H1 (cell line): ENCODE results near the gene UBAP2. TPM values are rescaled to one million over a fixed set of nuclear protein-coding genes. Genes with fewer than 3 reads are reported as not detected.

Source experiments
- CTCF ChIA-PET: fragments of 300-600 bp; sonication (Branson Sonifier 250); formaldehyde crosslinking; loops from one replicate; lab custom pipeline; 2021; ENCODE audit not compliant: partially characterized antibody; lab: Charles Lee
- POLR2A ChIA-PET: fragments of 300-600 bp; sonication (Branson Sonifier 250); formaldehyde crosslinking; loops from one replicate; lab custom pipeline; 2021; ENCODE audit warnings: inconsistent platforms; ENCODE audit not compliant: partially characterized antibody; lab: Charles Lee
- DNase-seq, 2 experiments: peaks; one replicate each; pipeline versions ENCODE4 v3.0.0 to v3.0.0-alpha.2; 2010 to 2022; ENCODE audit warnings: low spot score in 2 of 2, low read depth in 1 of 2, mixed read lengths in 1 of 2
- FAIRE-seq: peaks from 2 replicates; lab custom pipeline; 2011; peaks lifted over from hg19 to GRCh38; lab: Jason Lieb, UNC
- H2AFZ ChIP-seq: 2 replicates; pipeline ENCODE4 v1.8.1; 2012; ENCODE audit warnings: low read length, inconsistent platforms
- H2AK5ac ChIP-seq: 2 replicates; pipeline ENCODE4 v1.6.1; 2013; ENCODE audit warnings: low read depth, low read length
- H2BK120ac ChIP-seq: replicated peaks from 2 replicates; pipeline ENCODE3; 2013; ENCODE audit warnings: low read depth, low read length, inconsistent platforms
- H2BK12ac ChIP-seq: 2 replicates; pipeline ENCODE4 v1.6.1; 2013; ENCODE audit warnings: low read depth, low read length
- H2BK15ac ChIP-seq: 2 replicates; pipeline ENCODE4 v1.6.1; 2013; ENCODE audit warnings: low read length
- H2BK20ac ChIP-seq: 2 replicates; pipeline ENCODE4 v1.6.1; 2013; ENCODE audit warnings: low read length
- H2BK5ac ChIP-seq: 2 replicates; pipeline ENCODE4 v1.6.1; 2013; ENCODE audit warnings: low read depth, low read length
- H3K14ac ChIP-seq: 2 replicates; pipeline ENCODE4 v1.6.1; 2013; ENCODE audit warnings: inconsistent platforms; ENCODE audit not compliant: insufficient read length
- H3K18ac ChIP-seq: 2 replicates; pipeline ENCODE4 v1.6.1; 2013; ENCODE audit warnings: low read length; ENCODE audit errors: extremely low read depth
- H3K23ac ChIP-seq: 2 replicates; pipeline ENCODE4 v1.6.1; 2013; ENCODE audit warnings: inconsistent platforms; ENCODE audit not compliant: insufficient read length
- H3K23me2 ChIP-seq: 2 replicates; pipeline ENCODE4 v1.6.1; 2013; ENCODE audit warnings: low read depth, low read length
- H3K27ac ChIP-seq: 2 replicates; pipeline ENCODE4 v1.6.1; 2011; ENCODE audit warnings: low read depth, low read length, inconsistent platforms
- H3K27me3 ChIP-seq, 4 experiments: replicated peaks in 1 of 4; 1 replicate in 1 of 4; 2 replicates in 3 of 4; pipeline versions ENCODE4 v1.6.1 to v1.8.1; 2011 to 2013; ENCODE audit warnings: low read length in 3 of 4, mild to moderate bottlenecking in 3 of 4, inconsistent platforms in 2 of 4, mixed read lengths in 2 of 4, moderate library complexity in 1 of 4; ENCODE audit not compliant: control insufficient read depth in 3 of 4, insufficient read depth in 3 of 4; ENCODE audit errors: extremely low read depth in 1 of 4
- H3K36me3 ChIP-seq, 4 experiments: 2 replicates each; pipeline versions ENCODE4 v1.6.1 to v1.8.1; 2011 to 2013; ENCODE audit warnings: mild to moderate bottlenecking in 4 of 4, low read length in 3 of 4, moderate library complexity in 2 of 4, control low read depth in 1 of 4, inconsistent platforms in 1 of 4; ENCODE audit not compliant: insufficient read depth in 4 of 4, control insufficient read depth in 2 of 4
- H3K4ac ChIP-seq: replicated peaks from 2 replicates; pipeline ENCODE3; 2013; ENCODE audit warnings: low read length, low read depth, mixed read lengths, inconsistent platforms; ENCODE audit not compliant: insufficient read length
- H3K4me1 ChIP-seq, 4 experiments: replicated peaks in 1 of 4; 1 replicate in 1 of 4; 2 replicates in 3 of 4; pipeline versions ENCODE4 v1.6.1 to v1.8.1; 2011 to 2013; ENCODE audit warnings: low read length in 3 of 4, inconsistent platforms in 2 of 4, mixed read lengths in 1 of 4; ENCODE audit not compliant: insufficient read depth in 4 of 4, control insufficient read depth in 3 of 4
- H3K4me2 ChIP-seq, 2 experiments: 2 replicates each; pipeline versions ENCODE4 v1.6.1 to v1.8.1; 2011 to 2013; ENCODE audit warnings: low read depth in 2 of 2, low read length in 2 of 2, control low read depth in 1 of 2, inconsistent platforms in 1 of 2, mild to moderate bottlenecking in 1 of 2; ENCODE audit not compliant: insufficient read depth in 1 of 2
- H3K4me3 ChIP-seq, 4 experiments: fragments of 200-600, 300-600 bp in 1 of 4; sonication (generic), shearing (Covaris generic), sonication (Bioruptor Twin) in 1 of 4; 2 replicates each; pipeline versions ENCODE4 v1.5.1 to v1.8.1; 2011 to 2016; ENCODE audit warnings: low read length in 4 of 4, low read depth in 3 of 4, control low read depth in 2 of 4, inconsistent platforms in 2 of 4, mild to moderate bottlenecking in 2 of 4, mixed read lengths in 1 of 4, moderate library complexity in 1 of 4; ENCODE audit not compliant: insufficient read depth in 2 of 4; ENCODE audit errors: extremely low read depth in 1 of 4
- H3K56ac ChIP-seq: replicated peaks from 2 replicates; pipeline ENCODE3; 2013; ENCODE audit warnings: low read depth, mild to moderate bottlenecking, mixed read lengths, low read length, inconsistent platforms; ENCODE audit not compliant: insufficient read length
- H3K79me1 ChIP-seq: 2 replicates; pipeline ENCODE4 v1.6.1; 2013; ENCODE audit warnings: low read depth, low read length, control low read depth
- H3K79me2 ChIP-seq, 2 experiments: 2 replicates each; pipeline versions ENCODE4 v1.6.1 to v1.8.1; 2012 to 2013; ENCODE audit warnings: low read length in 2 of 2, mild to moderate bottlenecking in 2 of 2, inconsistent platforms in 1 of 2; ENCODE audit not compliant: insufficient read depth in 2 of 2, control insufficient read depth in 1 of 2
- H3K9ac ChIP-seq, 4 experiments: replicated peaks in 1 of 4; 1 replicate in 1 of 4; 2 replicates in 3 of 4; pipeline versions ENCODE4 v1.6.1 to v1.8.1; 2011 to 2013; ENCODE audit warnings: low read depth in 3 of 4, low read length in 3 of 4, control low read depth in 2 of 4, mild to moderate bottlenecking in 2 of 4, moderate library complexity in 2 of 4, inconsistent platforms in 1 of 4; ENCODE audit errors: extremely low read depth in 1 of 4
- H3K9me3 ChIP-seq, 2 experiments: 2 replicates each; pipeline versions ENCODE4 v1.6.1 to v1.8.1; 2012 to 2013; ENCODE audit warnings: mild to moderate bottlenecking in 2 of 2, moderate library complexity in 2 of 2, control low read depth in 1 of 2, inconsistent platforms in 1 of 2, low read depth in 1 of 2, low read length in 1 of 2, mixed read lengths in 1 of 2; ENCODE audit not compliant: insufficient read depth in 2 of 2
- H4K20me1 ChIP-seq, 2 experiments: replicated peaks in 1 of 2; 2 replicates each; pipeline versions ENCODE3 to v1.8.1; 2011 to 2013; ENCODE audit warnings: inconsistent platforms in 2 of 2, low read length in 2 of 2, mild to moderate bottlenecking in 1 of 2; ENCODE audit not compliant: insufficient read depth in 2 of 2, control insufficient read depth in 1 of 2
- H4K5ac ChIP-seq: 2 replicates; pipeline ENCODE4 v1.6.1; 2013; ENCODE audit warnings: low read length, low read depth, mixed read lengths, inconsistent platforms; ENCODE audit not compliant: insufficient read length
- H4K8ac ChIP-seq: 2 replicates; pipeline ENCODE4 v1.8.0; 2013; ENCODE audit warnings: mild to moderate bottlenecking, moderate library complexity, low read length, inconsistent platforms; ENCODE audit not compliant: insufficient read depth; ENCODE audit errors: extremely low read depth
- H4K91ac ChIP-seq: replicated peaks from 2 replicates; pipeline ENCODE3; 2013; ENCODE audit warnings: low read length, mixed read lengths, inconsistent platforms; ENCODE audit not compliant: insufficient read length
- CBX8 ChIP-seq: fragments of 300-800, 300-1000 bp; sonication (generic); IDR thresholded peaks from 2 replicates; pipeline ENCODE4 v1.7.1; 2016; ENCODE audit warnings: low read depth, low read length, borderline replicate concordance
- HDAC6 ChIP-seq: IDR thresholded peaks from one replicate; pipeline ENCODE4 v1.7.1; 2012; ENCODE audit warnings: low read depth, mild to moderate bottlenecking, inconsistent platforms, low read length, moderate library complexity
- JUN ChIP-seq: IDR thresholded peaks from 2 replicates; pipeline ENCODE4 v1.6.1; 2011; ENCODE audit warnings: low read depth, mild to moderate bottlenecking, improper control_type of control experiment, low read length
- KDM5A ChIP-seq: fragments of 200-600 bp; IDR thresholded peaks from 2 replicates; pipeline ENCODE4 v1.7.1; 2012; ENCODE audit warnings: mild to moderate bottlenecking, low read length, inconsistent platforms, mixed read lengths
- NANOG ChIP-seq: IDR thresholded peaks from 2 replicates; pipeline ENCODE4 v1.6.1; 2011; ENCODE audit warnings: low read length, low read depth, mild to moderate bottlenecking, inconsistent platforms; ENCODE audit not compliant: insufficient read depth, poor library complexity, severe bottlenecking
- PHF8 ChIP-seq: fragments of 200-600 bp; sonication (generic); conservative IDR thresholded peaks from 2 replicates; pipeline ENCODE4 v1.7.1; 2012; ENCODE audit warnings: low read depth, mild to moderate bottlenecking, inconsistent platforms, low read length, moderate library complexity
- RNF2 ChIP-seq: fragments of 200-900, 300-1000 bp; sonication (generic); IDR thresholded peaks from 2 replicates; pipeline ENCODE4 v1.7.1; 2016; ENCODE audit warnings: borderline replicate concordance, low read depth, mild to moderate bottlenecking, antibody characterized with exemption, low read length; ENCODE audit not compliant: poor library complexity, severe bottlenecking; ENCODE audit errors: missing control alignments
- SAP30 ChIP-seq: fragments of 300-600 bp; sonication (generic); IDR thresholded peaks from 2 replicates; pipeline ENCODE4 v1.7.1; 2012; ENCODE audit warnings: low read length, moderate library complexity, mild to moderate bottlenecking, inconsistent platforms; ENCODE audit not compliant: insufficient read depth, insufficient replicate concordance
- whole genome bisulfite sequencing, 2 experiments: shearing (Covaris generic) in 1 of 2; methylation state at CpG; one replicate each; pipeline versions ENCODE4 v1.1.6 to v1.1.7; 2013 to 2015; ENCODE audit warnings: low lambda C conversion rate in 2 of 2, mixed read lengths in 2 of 2, inconsistent platforms in 1 of 2, low coverage in 1 of 2, missing lambda C conversion rate in 1 of 2; ENCODE audit not compliant: insufficient replicate concordance in 2 of 2, insufficient coverage in 1 of 2, insufficient read length in 1 of 2; ENCODE audit errors: extremely low coverage in 1 of 2, missing lambda C conversion rate in 1 of 2; 5-methylcytosine and 5-hydroxymethylcytosine counted together
- polyA plus RNA-seq, 7 experiments: library from polyadenylated mRNA; depleted of rRNA in 3 of 7; stranded (reverse) in 5 of 7; unstranded in 2 of 7; fragments of >200 nt in 5 of 7; fragments of 200-250 nt in 2 of 7; gene quantifications; 1 replicate in 5 of 7; 2 replicates in 1 of 7; 4 replicates in 1 of 7; pipeline versions ENCODE4 v1.2.1 to v1.2.3, GENCODE V29; 2011 to 2013; ENCODE audit warnings: missing spikeins in 2 of 7, mixed read lengths in 2 of 7
- total RNA-seq: library from RNA; stranded (reverse); fragmentation: NEBNext Ultra II Directional; extraction: Animal tissue kit (Norgen Biotek cat#: 25700); gene quantifications from 2 replicates; pipeline ENCODE4 v1.2.1, GENCODE V29; 2021

The UBAP2 gene
- total and polyA plus RNA-seq, 2 of the 8 experiments (the other 6 are each of a cell fraction or from before 2014, with no cell fraction given), result 75.0 to 81.4 TPM

DNA sequence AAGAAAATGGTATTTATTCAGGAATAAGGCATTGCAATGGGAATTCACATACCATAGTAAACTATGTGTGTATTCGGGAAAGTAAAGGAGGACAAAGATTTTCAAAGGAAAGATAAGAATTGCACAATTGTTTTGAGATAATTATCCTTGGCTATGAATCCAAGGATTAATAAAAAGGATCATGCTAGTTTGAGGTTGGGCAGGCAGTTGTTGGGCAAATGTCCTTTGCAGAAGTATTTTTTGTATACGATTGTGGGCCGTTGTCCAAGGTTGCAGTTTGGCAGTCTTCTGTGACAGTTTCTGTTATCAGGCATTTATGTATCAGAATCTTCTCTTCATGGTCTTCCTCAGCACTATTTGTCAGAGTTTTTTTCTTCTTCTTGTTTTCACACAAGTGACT lies 10.6 kb upstream of the UBAP2 start:
- no peak overlapping the region for H3K27ac ChIP-seq
- H3K79me1 ChIP-seq, result no peaks in the 10 kb centered on the region
- no peak overlapping the region for H3K18ac ChIP-seq
- POLR2A ChIA-PET, result interaction anchor here (1.5 to 2.2 kb wide), 2 partner anchors 10 to 11 kb away, joined by 3 to 9 read pairs; partner anchors contain the start of gene UBAP2
- H3K4me3 ChIP-seq, result no peak overlapping the region
- no peak overlapping the region for H3K56ac ChIP-seq
- H3K4me2 ChIP-seq, result no peak overlapping the region
- no peak overlapping the region for H4K91ac ChIP-seq
- 82% methylated on average over 3 of the region's 3 CpGs; no CpG with 5 or more reads in 1 of the 2 experiments for WGBS, 2 experiments
- no peak overlapping the region for H2BK120ac ChIP-seq
- no peak overlapping the region for H4K8ac ChIP-seq
- H2BK20ac ChIP-seq, result no peak overlapping the region
- no peak for DNase-seq
- no peaks in the 10 kb centered on the region for H4K20me1 ChIP-seq
- TF ChIP-seq JUN, result no peak
- no peak for TF ChIP-seq PHF8
- no peak for TF ChIP-seq RNF2
- no peak for TF ChIP-seq CBX8
- TF ChIP-seq NANOG, result no peak
- TF ChIP-seq SAP30, result no peak
- no peak for TF ChIP-seq HDAC6
- no peak for TF ChIP-seq KDM5A
- TF ChIP-seq, all 59 proteins: peak for 0
- CTCF ChIA-PET, result no interaction called here
- Histone ChIP-seq H3K4ac (no peak overlapping the region), H3K23me2 (no peaks in the 10 kb centered on the region), H2BK15ac (no peak overlapping the region), H2BK5ac (no peak overlapping the region), H4K5ac (no peak overlapping the region), H3K27me3 (no peaks in the 10 kb centered on the region), H3K79me2 (no peaks in the 10 kb centered on the region), H3K36me3 (no peaks in the 10 kb centered on the region), H3K14ac (no peak overlapping the region), H2BK12ac (no peak overlapping the region), H2AFZ (no peak overlapping the region), H3K9ac (no peak overlapping the region), H2AK5ac (no peak overlapping the region), H3K23ac (no peak overlapping the region), H3K9me3 (no peaks in the 10 kb centered on the region), H3K4me1 (no peaks in the 10 kb centered on the region)
- FAIRE-seq, result no peak
